Measurements from ENCODE around the gene WDR82.

- TF ChIP-seq SRF (IDR thresholded peaks at IDR 0.05; ENCODE audit: low read depth in 2 of 2, low read length in 2 of 2) (no peak), HDAC2 (IDR thresholded peaks at IDR 0.05) (no peak), USF2 (IDR thresholded peaks at IDR 0.05; ENCODE audit: borderline replicate concordance, low read depth, low read length) (no peak), SREBF1 (IDR thresholded peaks at IDR 0.05; ENCODE audit: low read length) (no peak), SIN3A (IDR thresholded peaks at IDR 0.05; ENCODE audit: low read depth, low read length) (no peak), REST (IDR thresholded peaks at IDR 0.05; ENCODE audit: low read depth, low read length) (no peak), CTCF (IDR thresholded peaks at IDR 0.05 in 2 of 3, conservative IDR thresholded peaks at IDR 0.05 in 1 of 3; ENCODE audit: control insufficient read depth in 2 of 3, extremely low read depth in 1 of 3, insufficient read depth in 1 of 3, low read depth in 3 of 3, low read length in 3 of 3) (no peak), EZH2 (IDR thresholded peaks at IDR 0.05; ENCODE audit: borderline replicate concordance, control insufficient read depth, low read depth, low read length) (no peak)
These were observed 24.1 kb upstream of the WDR82 start for GRCh38 chr3:52302426-52303145.
